Measurements from ENCODE around the gene S1PR3. TPM values are rescaled to one million over a fixed set of nuclear protein-coding genes. Genes with fewer than 3 reads are reported as not detected.
A peak's percentile ranks its signal among the peaks of the same experiment; 100 is the strongest.

The S1PR3 gene
- polyA plus RNA-seq, 2 of the 4 experiments (the other 2 are of a cell fraction) = 26.4 to 33.7 TPM

- no peak for DNase-seq (ENCODE audit: low read depth in 1 of 2, low spot score in 1 of 2)
- ATAC-seq = no peak
- no peak for FAIRE-seq
- Histone ChIP-seq H3K4me1 (peaks cover 47% of the 10 kb centered on the region), H3K9me3 (no peaks in the 10 kb centered on the region), H3K4me3 (no peak overlapping the region), H3K27ac (peak overlapping the region in 1 of 2 experiments; percentile 82; a peak in 1 of 6 replicates), H3K4me2 (no peak overlapping the region)
- 87% methylated on average over 2 of the region's 2 CpGs for WGBS (ENCODE audit: missing lambda C conversion rate)
- POLR2A ChIA-PET = no interaction called here
- CTCF ChIA-PET = interaction anchor here (0.7 to 0.9 kb wide), 2 partner anchors 12 to 566 kb away, joined by 3 read pairs; no protein-coding TSS in a partner anchor
- TF ChIP-seq JUN (IDR thresholded peaks at IDR 0.05) (no peak), HOXB5 (CRISPR knock-in tag; IDR thresholded peaks at IDR 0.05) (no peak), FOSB (CRISPR knock-in tag; IDR thresholded peaks at IDR 0.05) (no peak), ATOH8 (CRISPR knock-in tag; IDR thresholded peaks at IDR 0.05; ENCODE audit: low read depth) (no peak), NFE2L2 (conservative IDR thresholded peaks at IDR 0.05; ENCODE audit: low read length) (no peak), REST (IDR thresholded peaks at IDR 0.05) (no peak), KDM5A (IDR thresholded peaks at IDR 0.05) (no peak), POLR2A (IDR thresholded peaks at IDR 0.05; ENCODE audit: low read length) (no peak), TFCP2L1 (CRISPR knock-in tag; IDR thresholded peaks at IDR 0.05) (no peak), EHF (CRISPR knock-in tag; IDR thresholded peaks at IDR 0.05) (no peak), ZC3H11A (IDR thresholded peaks at IDR 0.05) (no peak)
These were observed 37.2 kb upstream of the S1PR3 start for GRCh38 chr9:88954066-88954465.

- Histone ChIP-seq H3K9me3 (no peaks in the 10 kb centered on the region), H3K4me1 (peaks cover 17% of the 10 kb centered on the region; the same call in 2 of the 3 replicates), H3K4me3 (no peak overlapping the region), H3K4me2 (peak overlapping the region; percentile 40), H3K27ac (no peak overlapping the region)
- peak in 1 of 2 experiments; percentile 11 for DNase-seq (ENCODE audit: low read depth in 1 of 2, low spot score in 1 of 2)
- WGBS (ENCODE audit: missing lambda C conversion rate) = 48% methylated on average over 3 of the region's 3 CpGs
- POLR2A ChIA-PET = no interaction called here
- no peak for TF ChIP-seq HOXB5 (CRISPR knock-in tag; IDR thresholded peaks at IDR 0.05)
- TF ChIP-seq TP53 (CRISPR knock-in tag; IDR thresholded peaks at IDR 0.05) = no peak
- TF ChIP-seq FOSL2 (IDR thresholded peaks at IDR 0.05) = no peak
- TF ChIP-seq FOSL2 (CRISPR knock-in tag; IDR thresholded peaks at IDR 0.05) = 0 out of 2 replicates have a peak, but pooled peaks have one; percentile 44
- TF ChIP-seq NFE2L2 (conservative IDR thresholded peaks at IDR 0.05; ENCODE audit: low read length) = no peak
- TF ChIP-seq MAZ (IDR thresholded peaks at IDR 0.05; ENCODE audit: borderline replicate concordance, low read depth, low read length) = no peak
- ATAC-seq = 0 out of 6 replicates have a peak, but pooled peaks of 1 of the 2 experiments have one; percentile 30
- no peak for FAIRE-seq
- CTCF ChIA-PET = no interaction called here
These were observed 33.7 kb upstream of the S1PR3 start for GRCh38 chr9:88957526-88957925.

GRCh38 chr9:88959727-88960469 is 31.4 kb upstream of the S1PR3 start:
- CTCF ChIA-PET = interaction anchor here (1.0 kb wide), 1 partner anchor 10 kb away, joined by 3 read pairs; no protein-coding TSS in a partner anchor
- Histone ChIP-seq H3K4me1 (peaks cover 17% of the 10 kb centered on the region; the same call in 2 of the 3 replicates), H3K4me3 (no peak overlapping the region), H3K4me2 (no peak overlapping the region), H3K27ac (no peak overlapping the region), H3K9me3 (no peaks in the 10 kb centered on the region)
- ATAC-seq (no peak), DNase-seq (ENCODE audit: low read depth in 1 of 2, low spot score in 1 of 2) (no peak), FAIRE-seq (no peak)
- WGBS (ENCODE audit: missing lambda C conversion rate) = 91% methylated on average over 4 of the region's 5 CpGs
- no peak for TF ChIP-seq KDM5A (IDR thresholded peaks at IDR 0.05)
- no peak for TF ChIP-seq EHF (CRISPR knock-in tag; IDR thresholded peaks at IDR 0.05)
- no peak for TF ChIP-seq RCOR1 (IDR thresholded peaks at IDR 0.05; ENCODE audit: low read depth, low read length)
- no peak for TF ChIP-seq ZNF302 (CRISPR knock-in tag; IDR thresholded peaks at IDR 0.05)
- POLR2A ChIA-PET = no interaction called here

Measured in A549 (cell line).